HG03159 (cell line): ENCODE results near the gene PTRHD1.

Experiments used
- ATAC-seq: cut with Tn5 transposase; IDR thresholded peaks from one replicate; pipeline ENCODE4 v1.9.1; 2021; ENCODE audit warnings: mild to moderate bottlenecking, moderate library complexity; ENCODE audit not compliant: unreplicated experiment

Gene PTRHD1

DNA sequence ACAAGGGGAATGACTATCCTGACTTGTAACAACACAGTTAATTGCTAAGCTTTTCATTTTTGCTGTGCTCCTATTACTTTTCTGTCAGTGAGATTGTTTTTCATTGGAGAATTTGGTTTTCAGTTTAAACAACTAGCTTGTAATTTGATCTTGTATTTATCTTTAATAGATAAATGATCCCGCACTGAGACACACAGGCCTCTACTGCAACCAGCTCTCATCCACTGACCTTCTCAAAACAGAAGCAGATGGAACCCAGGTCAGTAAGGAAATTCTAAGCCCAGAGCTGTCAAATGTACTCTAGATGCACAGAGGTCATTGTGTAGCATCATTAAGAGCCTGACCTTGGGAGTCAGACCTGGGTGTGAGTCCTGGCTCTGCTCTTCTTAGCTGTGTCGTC is 30.7 kb downstream of the PTRHD1 start:
- ATAC-seq, result no peak

DNA sequence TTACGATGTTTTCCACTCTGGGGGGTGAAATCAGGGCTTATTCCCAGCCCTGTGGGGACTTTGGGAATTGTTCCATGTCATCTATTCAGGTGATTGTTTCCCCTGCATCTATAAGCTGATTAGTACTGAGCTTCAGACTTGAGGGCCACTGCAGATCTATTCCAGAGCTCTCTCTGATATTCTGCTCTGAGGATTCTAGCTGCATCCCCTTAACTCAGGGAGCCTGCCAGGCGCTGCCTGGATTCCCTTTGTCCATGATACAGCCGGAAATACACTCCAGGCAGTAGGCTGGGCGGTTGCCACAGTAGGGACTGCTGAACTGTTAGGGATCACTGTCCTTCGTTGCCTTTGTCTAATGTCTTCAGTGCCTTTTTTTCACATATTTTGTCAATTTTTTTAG is 31.3 kb downstream of the PTRHD1 start:
- ATAC-seq, result no peak

DNA sequence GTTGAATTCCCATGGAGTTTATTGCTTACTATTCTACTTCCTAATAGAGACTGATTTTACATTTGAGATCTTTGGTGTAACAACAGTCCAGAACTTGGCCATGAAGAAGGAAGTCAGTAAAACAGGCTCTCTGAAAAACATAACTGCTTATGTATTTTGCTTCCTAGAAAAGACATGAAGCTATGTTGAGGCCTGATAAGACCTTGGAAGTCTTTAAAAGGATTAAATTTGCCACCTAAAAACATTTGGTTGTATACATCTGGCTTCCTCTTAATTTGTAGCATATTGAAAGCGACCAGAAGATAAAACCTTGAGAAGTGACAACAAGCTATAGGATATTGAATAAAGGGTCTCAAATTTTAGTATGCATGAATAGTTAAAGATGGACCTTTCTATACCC is 36.4 kb downstream of the PTRHD1 start:
- ATAC-seq, result no peak

- ATAC-seq, result no peak
Measured at GRCh38 chr2:24754985-24755705, 38.0 kb downstream of the PTRHD1 start.

DNA sequence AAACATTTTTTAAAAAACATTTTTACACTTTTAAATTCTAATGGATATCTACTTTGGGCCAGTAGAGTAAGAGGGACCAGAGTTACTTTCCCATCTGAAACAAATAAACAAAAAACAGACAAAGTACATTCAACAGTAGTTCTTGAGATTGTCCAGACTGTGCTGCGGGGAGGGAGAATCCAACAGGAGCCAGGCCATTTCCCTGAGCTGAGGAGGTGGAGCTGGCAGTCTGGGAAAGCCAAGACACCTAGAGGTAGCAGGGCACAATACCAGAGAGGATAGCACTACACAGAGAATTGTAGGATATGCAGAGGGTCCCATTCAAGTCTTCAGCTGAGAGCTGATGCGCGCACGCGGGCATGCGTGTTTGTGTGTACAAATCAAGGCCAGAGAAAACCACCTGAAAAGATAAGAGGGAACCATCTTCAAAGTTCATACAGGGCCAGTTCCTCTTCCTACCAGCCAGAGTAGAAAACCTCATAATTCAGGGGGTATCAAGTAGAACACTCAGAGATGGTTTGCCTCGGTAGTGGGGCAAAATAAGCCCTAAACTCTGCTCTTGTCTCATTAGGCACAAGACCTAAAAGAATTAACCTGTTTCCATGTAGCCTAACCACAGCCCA is 44.0 kb downstream of the PTRHD1 start:
- ATAC-seq, result no peak

- ATAC-seq, result no peak
Measured at GRCh38 chr2:24747299-24747698, 45.9 kb downstream of the PTRHD1 start.

- no peak for ATAC-seq
Measured at GRCh38 chr2:24745825-24746224, 47.4 kb downstream of the PTRHD1 start.

DNA sequence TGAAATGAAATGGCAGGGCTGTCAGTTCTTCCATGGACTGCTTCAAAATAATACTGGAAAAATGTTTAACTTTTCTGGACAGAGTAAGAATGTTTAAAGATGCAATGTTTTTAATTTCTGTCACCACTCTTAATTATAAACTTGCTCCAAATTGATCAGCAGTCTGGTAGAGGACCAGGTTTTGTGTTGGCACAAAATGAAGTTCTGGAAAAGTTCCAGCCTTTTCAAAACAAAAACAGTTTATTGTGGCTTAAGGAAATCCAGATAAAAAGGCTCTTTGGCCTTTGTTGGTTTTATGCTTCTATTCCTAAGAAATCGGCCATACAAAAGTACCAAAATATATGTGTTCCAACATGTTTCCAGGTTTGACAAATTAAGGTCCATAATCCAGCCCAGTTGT is 48.8 kb downstream of the PTRHD1 start:
- no peak for ATAC-seq

DNA sequence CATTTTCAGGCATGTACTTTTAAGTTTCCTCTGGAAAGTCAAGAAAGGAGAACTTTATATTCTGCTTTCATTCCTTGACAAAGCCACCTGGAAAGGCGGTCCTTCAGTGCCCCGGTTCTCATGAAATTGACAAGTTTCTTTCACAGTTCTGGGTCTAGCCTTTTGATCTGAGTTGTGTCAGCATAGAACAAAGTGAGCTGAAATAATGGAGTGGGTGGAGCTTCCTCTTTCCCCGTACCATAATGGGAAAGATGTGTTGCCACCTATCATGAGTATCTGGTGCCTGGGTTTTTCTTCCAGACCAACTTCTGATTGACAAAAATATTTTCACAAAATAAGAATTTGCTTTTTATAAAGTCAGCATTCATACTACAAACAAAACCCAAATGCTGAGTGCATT is 49.3 kb downstream of the PTRHD1 start:
- no peak for ATAC-seq

- ATAC-seq, result no peak
Measured at GRCh38 chr2:24742730-24743129, 50.5 kb downstream of the PTRHD1 start.

DNA sequence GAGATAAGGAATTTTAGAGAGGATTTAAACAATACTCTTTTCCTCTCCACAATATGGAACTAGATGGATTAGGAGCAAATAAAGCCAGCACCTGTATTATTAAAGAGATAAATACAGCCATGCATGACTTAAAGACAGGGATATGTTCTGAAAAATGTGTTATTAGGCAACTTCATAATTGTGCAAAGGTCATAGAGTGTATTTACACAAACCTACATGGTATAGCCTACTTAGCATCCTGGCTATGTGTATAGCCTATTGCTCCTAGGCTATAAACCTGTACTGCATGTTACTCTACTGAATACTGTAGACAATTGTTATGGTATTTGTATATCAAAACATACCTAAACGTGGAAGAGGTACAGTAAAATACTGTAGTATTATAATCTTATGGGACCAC is 53.0 kb downstream of the PTRHD1 start:
- no peak for ATAC-seq
